Measurements from ENCODE around the gene EEPD1. TPM values are rescaled to one million over a fixed set of nuclear protein-coding genes. Genes with fewer than 3 reads are reported as not detected.

The EEPD1 gene
- total and polyA plus RNA-seq, 10 donors: 7.7 to 23.4 (median 14.6) TPM

DNA sequence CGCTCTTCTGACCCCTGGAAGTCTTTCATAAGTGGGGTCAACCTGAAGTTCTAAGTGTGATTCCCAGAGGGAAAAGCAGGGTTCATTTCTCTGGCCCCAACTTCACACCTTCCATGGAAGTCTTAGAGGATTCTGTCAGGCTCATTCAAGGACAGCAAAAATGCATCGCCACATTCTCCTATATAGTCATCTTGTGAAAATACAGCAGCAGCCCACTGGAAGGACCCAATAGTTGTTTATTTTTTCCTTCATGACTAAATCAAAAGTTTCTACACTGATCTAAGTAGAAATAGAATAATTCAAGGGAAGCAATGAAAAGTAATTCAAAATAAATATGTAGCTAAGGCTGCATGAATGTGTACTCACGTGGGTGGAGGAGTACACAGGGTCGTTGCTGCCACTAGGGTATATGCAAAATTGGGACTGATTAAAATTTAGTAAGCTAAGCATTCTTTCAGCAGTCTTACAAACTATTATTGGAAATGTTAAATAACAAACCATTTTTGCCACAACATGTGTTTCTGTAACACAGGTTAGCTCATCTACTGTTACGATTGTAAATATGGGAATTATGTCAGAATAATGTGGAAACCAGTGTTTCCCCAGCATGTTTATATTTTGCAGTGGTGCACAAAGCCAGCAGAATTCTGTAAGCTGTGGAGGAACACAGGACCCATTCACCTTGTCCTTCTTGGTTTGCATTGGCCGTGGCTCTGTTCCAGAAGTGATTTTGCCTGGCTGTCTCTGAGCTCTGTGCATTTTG is 33.5 kb downstream of the EEPD1 start:
- H3K9me3 ChIP-seq: no peaks in the 10 kb centered on the region
- intact Hi-C loops (cut with DNase I; ENCODE audit: low total_unique reads): no loop called here
- no peaks in the 10 kb centered on the region for H3K27me3 ChIP-seq (replicated peaks in 1 of 7)
- no peak overlapping the region for H3K27ac ChIP-seq
- WGBS, 5 donors: 74 to 88% (median 79%) methylated on average over 6 of the region's 6 CpGs
- no peak for DNase-seq
- peaks cover 0 to 29% (median 6%) of the 10 kb centered on the region in 6 donors for H3K4me1 ChIP-seq
- H3K4me3 ChIP-seq: no peak overlapping the region
- TF ChIP-seq POLR2A (IDR thresholded peaks at IDR 0.05): no peak
- no peak for TF ChIP-seq POLR2AphosphoS5 (IDR thresholded peaks at IDR 0.05)
- no peaks in the 10 kb centered on the region for H3K36me3 ChIP-seq

DNA sequence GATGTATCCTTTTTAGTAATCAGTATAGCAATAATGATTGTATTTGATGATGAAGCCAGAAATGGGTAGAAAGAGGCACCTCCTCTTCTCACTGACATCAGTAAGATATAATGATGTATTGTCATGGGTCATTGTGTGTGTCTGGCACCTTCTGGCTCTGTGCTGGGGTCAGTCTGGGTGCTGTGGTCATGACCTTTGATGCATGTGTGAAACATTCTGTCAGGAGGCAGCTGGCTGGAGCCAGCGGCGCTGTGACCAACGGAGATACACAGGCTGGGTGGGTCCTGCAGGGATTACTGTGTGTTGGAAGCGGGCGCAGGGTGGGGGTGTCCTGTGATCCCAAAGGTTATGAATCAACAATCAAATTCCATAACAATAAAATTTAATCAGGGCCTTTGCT is 35.2 kb downstream of the EEPD1 start:
- intact Hi-C loops (cut with DNase I; ENCODE audit: low total_unique reads): no loop called here
- H3K27ac ChIP-seq: no peak overlapping the region
- no peaks in the 10 kb centered on the region for H3K36me3 ChIP-seq
- DNase-seq: no peak
- peaks cover 0 to 38% (median 15%) of the 10 kb centered on the region in 6 donors for H3K4me1 ChIP-seq
- WGBS, 5 donors: 90 to 97% (median 93%) methylated on average over 5 of the region's 5 CpGs
- no peaks in the 10 kb centered on the region for H3K27me3 ChIP-seq (replicated peaks in 1 of 7)
- H3K4me3 ChIP-seq: no peak overlapping the region
- no peaks in the 10 kb centered on the region for H3K9me3 ChIP-seq
- no peak for TF ChIP-seq POLR2AphosphoS5 (IDR thresholded peaks at IDR 0.05)

DNA sequence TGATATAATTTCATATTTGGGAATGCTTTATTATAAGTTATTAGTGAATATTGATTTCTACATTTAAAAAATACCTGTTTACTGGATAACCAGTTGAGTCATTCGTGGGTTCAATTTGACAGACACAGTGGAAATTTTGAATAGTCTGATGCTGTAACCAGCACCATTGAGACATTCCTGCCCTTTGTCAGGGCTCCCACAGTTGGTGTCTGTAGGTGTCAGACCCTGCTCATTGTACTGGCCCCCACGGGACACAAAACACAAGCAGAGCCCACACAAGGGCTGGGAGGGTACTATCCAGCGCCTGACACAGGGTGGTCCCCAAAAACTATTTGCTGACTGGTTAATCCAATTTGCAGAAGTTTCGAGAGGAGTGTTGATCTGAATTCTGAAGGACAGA is 35.9 kb downstream of the EEPD1 start:
- TF ChIP-seq POLR2A (IDR thresholded peaks at IDR 0.05): no peak
- TF ChIP-seq, protein P1, sequence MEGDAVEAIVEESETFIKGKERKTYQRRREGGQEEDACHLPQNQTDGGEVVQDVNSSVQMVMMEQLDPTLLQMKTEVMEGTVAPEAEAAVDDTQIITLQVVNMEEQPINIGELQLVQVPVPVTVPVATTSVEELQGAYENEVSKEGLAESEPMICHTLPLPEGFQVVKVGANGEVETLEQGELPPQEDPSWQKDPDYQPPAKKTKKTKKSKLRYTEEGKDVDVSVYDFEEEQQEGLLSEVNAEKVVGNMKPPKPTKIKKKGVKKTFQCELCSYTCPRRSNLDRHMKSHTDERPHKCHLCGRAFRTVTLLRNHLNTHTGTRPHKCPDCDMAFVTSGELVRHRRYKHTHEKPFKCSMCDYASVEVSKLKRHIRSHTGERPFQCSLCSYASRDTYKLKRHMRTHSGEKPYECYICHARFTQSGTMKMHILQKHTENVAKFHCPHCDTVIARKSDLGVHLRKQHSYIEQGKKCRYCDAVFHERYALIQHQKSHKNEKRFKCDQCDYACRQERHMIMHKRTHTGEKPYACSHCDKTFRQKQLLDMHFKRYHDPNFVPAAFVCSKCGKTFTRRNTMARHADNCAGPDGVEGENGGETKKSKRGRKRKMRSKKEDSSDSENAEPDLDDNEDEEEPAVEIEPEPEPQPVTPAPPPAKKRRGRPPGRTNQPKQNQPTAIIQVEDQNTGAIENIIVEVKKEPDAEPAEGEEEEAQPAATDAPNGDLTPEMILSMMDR (IDR thresholded peaks at IDR 0.05 in 8 of 11, conservative IDR thresholded peaks at IDR 0.05 in 3 of 11): no peak
- TF ChIP-seq POLR2AphosphoS5 (IDR thresholded peaks at IDR 0.05): no peak
- WGBS, 5 donors: 71 to 85% (median 79%) methylated on average over 4 of the region's 4 CpGs
- H3K27ac ChIP-seq: no peak overlapping the region
- no peaks in the 10 kb centered on the region for H3K9me3 ChIP-seq
- DNase-seq: no peak
- no peaks in the 10 kb centered on the region for H3K27me3 ChIP-seq (replicated peaks in 1 of 7)
- no peaks in the 10 kb centered on the region for H3K36me3 ChIP-seq
- intact Hi-C loops (cut with DNase I; ENCODE audit: low total_unique reads): no loop called here
- H3K4me1 ChIP-seq: peaks cover 0 to 44% (median 15%) of the 10 kb centered on the region in 6 donors
- H3K4me3 ChIP-seq: no peak overlapping the region

DNA sequence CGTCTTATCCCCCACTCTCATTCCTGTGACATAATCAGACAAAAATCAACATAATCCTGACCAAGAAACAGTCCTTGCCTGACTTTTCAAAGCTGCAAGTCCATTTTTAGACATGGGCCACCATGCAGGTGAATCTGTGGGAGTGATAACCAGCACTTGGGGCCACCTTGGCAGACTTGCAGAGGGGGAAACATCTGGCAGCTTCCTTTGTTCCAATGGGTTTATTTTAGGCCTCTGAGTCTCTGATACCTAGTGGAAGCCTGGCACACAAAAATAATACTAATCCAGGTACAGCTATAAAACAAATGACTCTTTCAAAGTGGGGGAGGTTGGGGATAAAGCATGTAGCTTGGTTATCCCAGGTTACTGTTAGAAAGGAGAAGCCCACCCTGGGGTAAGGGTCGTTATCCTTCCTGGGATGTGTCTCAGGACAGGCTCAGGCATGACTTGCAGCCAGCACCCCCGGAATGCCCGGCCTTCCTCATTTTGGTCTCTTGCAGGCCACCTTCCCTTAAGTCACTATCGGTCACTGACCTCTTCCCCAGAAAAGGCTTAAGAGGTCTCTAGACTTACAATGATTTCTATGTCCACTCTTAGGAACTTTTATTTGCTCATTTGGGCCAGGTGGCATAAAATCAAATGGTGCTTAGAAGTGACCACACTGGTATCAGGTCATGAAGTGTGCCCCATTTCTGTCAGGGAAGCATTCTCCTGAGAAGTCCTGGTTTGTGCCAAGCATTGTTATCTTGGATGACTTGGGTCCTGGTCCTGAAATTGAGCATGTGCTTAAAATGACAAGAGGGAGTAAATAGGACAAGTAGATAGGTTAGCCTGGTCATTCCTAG is 37.6 kb downstream of the EEPD1 start:
- intact Hi-C loops (cut with DNase I; ENCODE audit: low total_unique reads): no loop called here
- 44 to 85% (median 60%) methylated on average over 5 of the region's 5 CpGs for WGBS, 5 donors
- no peak for TF ChIP-seq POLR2A (IDR thresholded peaks at IDR 0.05)
- peak in 1 of 3 donors; percentile 15 for TF ChIP-seq POLR2AphosphoS5 (IDR thresholded peaks at IDR 0.05)
- Histone ChIP-seq H3K4me3 (no peak overlapping the region), H3K4me1 (peaks cover 0 to 48% (median 15%) of the 10 kb centered on the region in 6 donors), H3K27me3 (replicated peaks in 1 of 7) (no peaks in the 10 kb centered on the region), H3K36me3 (no peaks in the 10 kb centered on the region), H3K27ac (peak overlapping the region in 4 of 8 donors; percentile 3 to 82 (median 63)), H3K9me3 (no peaks in the 10 kb centered on the region)
- peak; percentile 89 for DNase-seq

DNA sequence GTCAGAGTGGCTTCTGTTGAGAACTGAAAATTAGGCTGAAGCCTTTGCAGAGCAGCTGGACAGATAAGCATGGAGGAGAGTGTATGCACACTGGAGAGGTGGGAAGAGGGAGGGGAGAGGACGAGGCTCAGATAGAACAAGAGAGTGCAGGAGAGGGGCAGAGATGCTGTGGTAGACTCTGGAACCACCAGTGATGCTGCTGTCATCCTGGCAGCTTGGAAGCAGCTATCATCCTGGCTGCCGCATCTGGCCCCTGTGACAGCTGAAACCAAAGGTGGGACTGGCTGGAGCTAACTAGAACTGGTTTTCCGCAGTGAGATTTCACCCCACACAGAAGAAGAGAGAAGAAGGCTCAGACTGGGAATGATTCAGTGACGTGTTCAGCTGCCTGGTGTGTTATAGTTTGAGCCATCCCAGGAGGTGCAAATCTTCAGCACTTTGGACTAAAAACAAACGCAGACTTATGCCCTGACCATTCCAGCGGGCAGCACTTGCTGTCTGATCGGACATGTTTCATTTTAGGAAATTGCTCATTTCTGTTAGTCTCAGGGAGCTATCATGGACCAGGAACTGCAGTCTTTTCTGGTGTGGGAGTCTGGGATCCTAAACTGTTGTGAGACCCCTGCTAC is 38.4 kb downstream of the EEPD1 start:
- intact Hi-C loops (cut with DNase I; ENCODE audit: low total_unique reads): no loop called here
- H3K27me3 ChIP-seq (replicated peaks in 1 of 7): no peaks in the 10 kb centered on the region
- peak overlapping the region in 6 of 8 donors; percentile 45 to 82 (median 51) for H3K27ac ChIP-seq
- TF ChIP-seq, protein P1 (IDR thresholded peaks at IDR 0.05 in 8 of 11, conservative IDR thresholded peaks at IDR 0.05 in 3 of 11): no peak
- no peak for TF ChIP-seq POLR2AphosphoS5 (IDR thresholded peaks at IDR 0.05)
- TF ChIP-seq POLR2A (IDR thresholded peaks at IDR 0.05): no peak
- H3K9me3 ChIP-seq: no peaks in the 10 kb centered on the region
- H3K4me3 ChIP-seq: peak overlapping the region in 1 of 8 donors; percentile 35
- H3K36me3 ChIP-seq: no peaks in the 10 kb centered on the region
- peaks cover 0 to 41% (median 15%) of the 10 kb centered on the region in 6 donors for H3K4me1 ChIP-seq
- DNase-seq: no peak
- WGBS, 5 donors: 78 to 87% (median 82%) methylated on average over 7 of the region's 7 CpGs

All from spleen (tissue), 11 donors.